HepG2 (cell line): ENCODE measurements around the gene ERMARD. TPM values are rescaled to one million over a fixed set of nuclear protein-coding genes. Genes with fewer than 3 reads are reported as not detected.

Experiments
- ATM ChIP-seq: fragments of 450-650 bp; IDR thresholded peaks from 2 replicates; pipeline ENCODE4 v1.7.1; 2017; ENCODE audit warnings: mild to moderate bottlenecking, borderline replicate concordance
- ELF4 ChIP-seq: sonication (generic); formaldehyde crosslinking; IDR thresholded peaks from 2 replicates; pipeline ENCODE4 v1.5.0; 2020; ENCODE audit warnings: missing genetic modification reagents, mild to moderate bottlenecking, moderate library complexity, borderline replicate concordance
- FOXJ3 ChIP-seq: sonication (generic); formaldehyde crosslinking; IDR thresholded peaks from 2 replicates; pipeline ENCODE4 v1.4.0; 2020; ENCODE audit warnings: missing genetic modification reagents, mild to moderate bottlenecking, borderline replicate concordance
- HDAC2 ChIP-seq: sonication (generic); formaldehyde crosslinking; IDR thresholded peaks from 2 replicates; pipeline ENCODE4 v1.4.0; 2020; ENCODE audit warnings: missing genetic modification reagents
- IRF9 ChIP-seq: sonication (generic); formaldehyde crosslinking; IDR thresholded peaks from 2 replicates; pipeline ENCODE4 v1.8.0; 2022; ENCODE audit warnings: missing genetic modification reagents, mild to moderate bottlenecking, borderline replicate concordance
- KMT2A ChIP-seq: sonication (generic); formaldehyde crosslinking; IDR thresholded peaks from 2 replicates; pipeline ENCODE4 v1.4.0; 2020; ENCODE audit warnings: missing genetic modification reagents
- MAX ChIP-seq: IDR thresholded peaks from 2 replicates; pipeline ENCODE4 v1.6.1; 2012; ENCODE audit warnings: inconsistent platforms
- MBNL3 ChIP-seq: fragments of 250-450 bp; sonication (Bioruptor Pico); conservative IDR thresholded peaks from 2 replicates; pipeline ENCODE4 v1.8.0; 2022; ENCODE audit warnings: mild to moderate bottlenecking, inconsistent platforms
- MEIS2 ChIP-seq: sonication (generic); formaldehyde crosslinking; IDR thresholded peaks from 2 replicates; pipeline ENCODE4 v1.9.0; 2021; ENCODE audit warnings: mild to moderate bottlenecking, missing genetic modification reagents
- NFIB ChIP-seq: sonication (generic); formaldehyde crosslinking; IDR thresholded peaks from 2 replicates; pipeline ENCODE4 v1.9.0; 2021; ENCODE audit warnings: missing genetic modification reagents, mild to moderate bottlenecking, borderline replicate concordance
- PAF1 ChIP-seq: IDR thresholded peaks from 2 replicates; pipeline ENCODE4 v1.6.1; 2016; ENCODE audit warnings: missing genetic modification reagents, missing compliant biosample characterization
- TBX3 ChIP-seq: fragments of 450-650 bp; IDR thresholded peaks from 2 replicates; pipeline ENCODE4 v1.6.1; 2017; ENCODE audit warnings: antibody characterized with exemption, mild to moderate bottlenecking, inconsistent platforms, borderline replicate concordance
- U2AF2 ChIP-seq: fragments of 200-400 bp; formaldehyde crosslinking; IDR thresholded peaks from 2 replicates; pipeline ENCODE4 v1.6.1; 2017; ENCODE audit warnings: low read depth, mild to moderate bottlenecking, low read length
- ZBTB3 ChIP-seq: sonication (generic); formaldehyde crosslinking; IDR thresholded peaks from 2 replicates; pipeline ENCODE4 v1.4.0; 2020; ENCODE audit warnings: low read depth, mild to moderate bottlenecking, moderate library complexity, missing genetic modification reagents, borderline replicate concordance
- ZFP36 ChIP-seq: fragments of 150-350 bp; IDR thresholded peaks from 2 replicates; pipeline ENCODE4 v1.6.1; 2018; ENCODE audit warnings: borderline replicate concordance, low read length, low read depth; ENCODE audit not compliant: partially characterized antibody
- ZNF180 ChIP-seq: sonication (generic); formaldehyde crosslinking; IDR thresholded peaks from 2 replicates; pipeline ENCODE4 v1.4.0; 2020; ENCODE audit warnings: low read depth, missing genetic modification reagents, borderline replicate concordance
- ZNF276 ChIP-seq: sonication (generic); formaldehyde crosslinking; IDR thresholded peaks from 2 replicates; pipeline ENCODE4 v1.4.0; 2020; ENCODE audit warnings: mild to moderate bottlenecking, low read depth, missing genetic modification reagents
- ZNF33B ChIP-seq: sonication (generic); formaldehyde crosslinking; IDR thresholded peaks from 2 replicates; pipeline ENCODE4 v1.5.1; 2020; ENCODE audit warnings: mild to moderate bottlenecking, missing genetic modification reagents
- ZNF710 ChIP-seq: sonication (generic); formaldehyde crosslinking; IDR thresholded peaks from 2 replicates; pipeline ENCODE4 v1.5.0; 2020; ENCODE audit warnings: mild to moderate bottlenecking, missing genetic modification reagents, borderline replicate concordance
- ZSCAN25 ChIP-seq: sonication (generic); formaldehyde crosslinking; IDR thresholded peaks from 2 replicates; pipeline ENCODE4 v1.8.0; 2022; ENCODE audit warnings: mild to moderate bottlenecking, missing genetic modification reagents
- polyA plus RNA-seq, 8 experiments: library from polyadenylated mRNA; depleted of rRNA in 3 of 8; stranded (reverse) in 7 of 8; unstranded in 1 of 8; fragments of >200 nt; fragmentation: Illumina TruSeq in 4 of 8; extraction: Trizol in 4 of 8; gene quantifications; 2 replicates each; pipeline versions ENCODE4 v1.2.1 to v1.2.3, GENCODE V29; 2011 to 2016; ENCODE audit warnings: low read depth in 4 of 8, missing spikeins in 1 of 8, mixed read lengths in 1 of 8; ENCODE audit not compliant: insufficient read depth in 1 of 8
- total RNA-seq, 5 experiments: library from RNA; depleted of rRNA; stranded (reverse); fragments of >200 nt; fragmentation: Illumina TruSeq; extraction: Trizol; gene quantifications; 2 replicates each; pipeline ENCODE4 v1.2.3, GENCODE V29; 2016; ENCODE audit warnings: low read depth in 1 of 5
- TF ChIP-seq, protein P1 (sequence below): sonication (generic); formaldehyde crosslinking; IDR thresholded peaks from 2 replicates; pipeline ENCODE4 v1.4.0; 2020; ENCODE audit warnings: missing genetic modification reagents
- TF ChIP-seq, protein P2 (sequence below): sonication (generic); formaldehyde crosslinking; conservative IDR thresholded peaks from 2 replicates; pipeline ENCODE4 v1.4.0; 2020; ENCODE audit warnings: missing genetic modification reagents

The ERMARD gene
- total and polyA plus RNA-seq, 2 of the 13 experiments (the other 11 are each of a cell fraction or from before 2014, with no cell fraction given), result 8.8 to 10.7 TPM

DNA sequence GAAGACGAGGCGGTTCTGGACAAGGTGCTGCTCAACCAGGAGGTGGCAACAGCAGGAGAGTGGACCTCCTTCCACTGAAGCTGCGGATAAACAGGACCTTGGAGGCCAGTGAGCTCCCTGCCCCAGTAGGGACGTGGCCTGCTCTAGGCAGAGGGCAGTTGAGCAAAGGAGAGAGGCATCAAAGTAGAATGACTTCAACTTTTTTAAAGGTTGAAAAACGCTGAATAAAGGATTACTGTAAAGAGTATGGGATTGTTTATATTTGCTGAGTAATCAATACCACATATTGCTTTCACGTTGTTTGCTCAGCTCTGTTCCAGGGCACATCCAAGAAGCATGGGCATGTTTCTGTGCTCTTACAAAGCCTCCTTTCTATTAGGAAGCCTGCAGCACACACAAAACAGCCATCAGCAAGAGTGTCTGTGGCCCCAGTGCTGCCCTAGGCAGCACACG is 48.1 kb downstream of the ERMARD start (continued):
- TF ChIP-seq ZFP36 (no peak), ZNF180 (CRISPR knock-in tag) (no peak), ZNF33B (no peak), NFIB (CRISPR knock-in tag) (no peak), KMT2A (CRISPR knock-in tag) (peak; percentile 51; the same call in 1 of the 2 replicates), MBNL3 (no peak), MAX (peak; percentile 72), ZNF710 (CRISPR knock-in tag) (peak; percentile 53; the same call in 1 of the 2 replicates), PAF1 (CRISPR knock-in tag) (no peak), ZSCAN25 (0 out of 2 replicates have a peak, but pooled peaks have one; percentile 58), ZNF276 (CRISPR knock-in tag) (no peak), IRF9 (CRISPR knock-in tag) (no peak), TBX3 (peak; percentile 31; the same call in 1 of the 2 replicates), MEIS2 (no peak), ZBTB3 (CRISPR knock-in tag) (no peak), HDAC2 (CRISPR knock-in tag) (peak; percentile 88; the same call in 1 of the 2 replicates), FOXJ3 (CRISPR knock-in tag) (peak; percentile 94), ATM (no peak), ELF4 (CRISPR knock-in tag) (no peak), U2AF2 (no peak)
- TF ChIP-seq, protein P1, sequence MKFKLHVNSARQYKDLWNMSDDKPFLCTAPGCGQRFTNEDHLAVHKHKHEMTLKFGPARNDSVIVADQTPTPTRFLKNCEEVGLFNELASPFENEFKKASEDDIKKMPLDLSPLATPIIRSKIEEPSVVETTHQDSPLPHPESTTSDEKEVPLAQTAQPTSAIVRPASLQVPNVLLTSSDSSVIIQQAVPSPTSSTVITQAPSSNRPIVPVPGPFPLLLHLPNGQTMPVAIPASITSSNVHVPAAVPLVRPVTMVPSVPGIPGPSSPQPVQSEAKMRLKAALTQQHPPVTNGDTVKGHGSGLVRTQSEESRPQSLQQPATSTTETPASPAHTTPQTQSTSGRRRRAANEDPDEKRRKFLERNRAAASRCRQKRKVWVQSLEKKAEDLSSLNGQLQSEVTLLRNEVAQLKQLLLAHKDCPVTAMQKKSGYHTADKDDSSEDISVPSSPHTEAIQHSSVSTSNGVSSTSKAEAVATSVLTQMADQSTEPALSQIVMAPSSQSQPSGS, result peak; percentile 57
- TF ChIP-seq, protein P2, sequence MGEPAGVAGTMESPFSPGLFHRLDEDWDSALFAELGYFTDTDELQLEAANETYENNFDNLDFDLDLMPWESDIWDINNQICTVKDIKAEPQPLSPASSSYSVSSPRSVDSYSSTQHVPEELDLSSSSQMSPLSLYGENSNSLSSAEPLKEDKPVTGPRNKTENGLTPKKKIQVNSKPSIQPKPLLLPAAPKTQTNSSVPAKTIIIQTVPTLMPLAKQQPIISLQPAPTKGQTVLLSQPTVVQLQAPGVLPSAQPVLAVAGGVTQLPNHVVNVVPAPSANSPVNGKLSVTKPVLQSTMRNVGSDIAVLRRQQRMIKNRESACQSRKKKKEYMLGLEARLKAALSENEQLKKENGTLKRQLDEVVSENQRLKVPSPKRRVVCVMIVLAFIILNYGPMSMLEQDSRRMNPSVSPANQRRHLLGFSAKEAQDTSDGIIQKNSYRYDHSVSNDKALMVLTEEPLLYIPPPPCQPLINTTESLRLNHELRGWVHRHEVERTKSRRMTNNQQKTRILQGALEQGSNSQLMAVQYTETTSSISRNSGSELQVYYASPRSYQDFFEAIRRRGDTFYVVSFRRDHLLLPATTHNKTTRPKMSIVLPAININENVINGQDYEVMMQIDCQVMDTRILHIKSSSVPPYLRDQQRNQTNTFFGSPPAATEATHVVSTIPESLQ (CRISPR knock-in tag), result no peak
